Gastrocnemius medialis (tissue), 4 donors: Measurements from ENCODE around the gene XKR7. TPM values are rescaled to one million over a fixed set of nuclear protein-coding genes. Genes with fewer than 3 reads are reported as not detected.

Experiments
- ATAC-seq, 2 donors: fragments of 150-250 bp; one replicate each; pipeline ENCODE4 v1.9.1; 2016
- DNase-seq, 2 donors: peaks; one replicate each; pipeline ENCODE4 v3.0.0-alpha.2; 2019
- H3K27ac ChIP-seq, 4 donors: fragments of 200-600 bp; sonication (generic); 1 replicate in 1 of 4; 2 replicates in 3 of 4; pipeline ENCODE4 v1.5.1; 2016 to 2018; ENCODE audit warnings: mild to moderate bottlenecking in 2 of 4, moderate library complexity in 1 of 4
- H3K27me3 ChIP-seq, 3 donors: fragments of 200-600 bp; sonication (generic) in 2 of 3; 1 replicate in 1 of 3; 2 replicates in 2 of 3; pipeline versions ENCODE4 v1.5.1 to v1.6.0; 2016 to 2019; ENCODE audit warnings: mild to moderate bottlenecking in 1 of 3, moderate library complexity in 1 of 3
- H3K36me3 ChIP-seq, 2 donors: fragments of 200-600 bp; sonication (generic) in 1 of 2; one replicate each; pipeline ENCODE4 v1.5.1; 2017 to 2018
- H3K4me1 ChIP-seq, 2 donors: fragments of 200-600 bp; sonication (generic) in 1 of 2; one replicate each; pipeline ENCODE4 v1.5.1; 2016 to 2017; ENCODE audit warnings: mild to moderate bottlenecking in 2 of 2
- H3K4me3 ChIP-seq, 4 donors: fragments of 200-600 bp; sonication (generic) in 3 of 4; 1 replicate in 1 of 4; 2 replicates in 3 of 4; pipeline ENCODE4 v1.5.1; 2016 to 2019; ENCODE audit warnings: mild to moderate bottlenecking in 2 of 4
- H3K9me3 ChIP-seq, 3 donors: fragments of 200-600 bp; sonication (generic) in 2 of 3; 1 replicate in 1 of 3; 2 replicates in 2 of 3; pipeline ENCODE4 v1.5.1; 2016 to 2019
- CTCF ChIP-seq, 5 experiments: fragments of 450-650 bp in 3 of 5; fragments of 200-600 bp in 2 of 5; sonication (generic) in 2 of 5; IDR thresholded peaks in 4 of 5; conservative IDR thresholded peaks in 1 of 5; 1 replicate in 4 of 5; 2 replicates in 1 of 5; pipeline ENCODE4 v1.5.1; 2016 to 2019; ENCODE audit warnings: antibody characterized with exemption in 5 of 5, mild to moderate bottlenecking in 3 of 5, moderate library complexity in 3 of 5
- POLR2A ChIP-seq, 2 donors: fragments of 450-650 bp; IDR thresholded peaks; one replicate each; pipeline ENCODE4 v1.6.1; 2017; ENCODE audit warnings: antibody characterized with exemption in 2 of 2, mild to moderate bottlenecking in 2 of 2, moderate library complexity in 2 of 2
- in situ Hi-C, 4 donors: fragments of 200-750 bp; cut with MboI; loops; one replicate each; pipeline versions ENCODE4 v1.15.0 to v1.8.0; 2017; ENCODE audit warnings: low sequenced_read_pairs in 4 of 4
- intact Hi-C: fragments of 100-400 bp; cut with DNase I; formaldehyde crosslinking; loops from one replicate; pipeline ENCODE4 v1.15.1; 2023; ENCODE audit warnings: low total_unique reads
- total RNA-seq, 4 donors: library from RNA; depleted of rRNA; stranded (reverse); fragments of >200 nt; gene quantifications; one replicate each; pipeline versions ENCODE4 v1.1.0 to v1.2.3, GENCODE V29; 2016

The XKR7 gene
- total RNA-seq, 4 donors from 2014 or later = not detected

- ATAC-seq (no peak), DNase-seq (no peak)
- H3K9me3 ChIP-seq = no peaks in the 10 kb centered on the region
- no peak overlapping the region for H3K4me3 ChIP-seq
- H3K36me3 ChIP-seq = no peaks in the 10 kb centered on the region
- peaks cover 12 to 18% (median 16%) of the 10 kb centered on the region in 3 donors for H3K27me3 ChIP-seq
- in situ Hi-C loops = loop anchor here in 2 of 4 donors (10.0 kb wide), 2 partner anchors 181 to 211 kb away; no protein-coding TSS in a partner anchor
- TF ChIP-seq CTCF (IDR thresholded peaks at IDR 0.05 in 4 of 5, conservative IDR thresholded peaks at IDR 0.05 in 1 of 5) (no peak), POLR2A (IDR thresholded peaks at IDR 0.05) (no peak)
- no peak overlapping the region for H3K27ac ChIP-seq
- peaks cover 0 to 3% of the 10 kb centered on the region in 2 donors for H3K4me1 ChIP-seq
- intact Hi-C loops = no loop called here
Measured at GRCh38 chr20:32035426-32035779, 67.5 kb downstream of the XKR7 start.

GRCh38 chr20:32036252-32036651, 68.3 kb downstream of the XKR7 start:
- H3K4me1 ChIP-seq = peaks cover 0 to 2% of the 10 kb centered on the region in 2 donors
- ATAC-seq = no peak
- H3K27me3 ChIP-seq = peaks cover 12 to 18% (median 16%) of the 10 kb centered on the region in 3 donors
- no peaks in the 10 kb centered on the region for H3K9me3 ChIP-seq
- TF ChIP-seq CTCF (IDR thresholded peaks at IDR 0.05 in 4 of 5, conservative IDR thresholded peaks at IDR 0.05 in 1 of 5) (no peak), POLR2A (IDR thresholded peaks at IDR 0.05) (no peak)
- no peak for DNase-seq
- in situ Hi-C loops = loop anchor here in 2 of 4 donors (10.0 kb wide), 2 partner anchors 181 to 211 kb away; no protein-coding TSS in a partner anchor
- intact Hi-C loops = no loop called here
- H3K36me3 ChIP-seq = no peaks in the 10 kb centered on the region
- H3K27ac ChIP-seq = no peak overlapping the region
- no peak overlapping the region for H3K4me3 ChIP-seq

- in situ Hi-C loops (loop anchor here in 2 of 4 donors (10.0 kb wide), 2 partner anchors 182 to 212 kb away; no protein-coding TSS in a partner anchor), intact Hi-C loops (no loop called here)
- TF ChIP-seq CTCF (IDR thresholded peaks at IDR 0.05 in 4 of 5, conservative IDR thresholded peaks at IDR 0.05 in 1 of 5) (no peak), POLR2A (IDR thresholded peaks at IDR 0.05) (no peak)
- ATAC-seq (no peak), DNase-seq (no peak)
- no peaks in the 10 kb centered on the region for H3K9me3 ChIP-seq
- no peak overlapping the region for H3K27ac ChIP-seq
- H3K4me3 ChIP-seq = no peak overlapping the region
- peaks cover 12 to 18% (median 16%) of the 10 kb centered on the region in 3 donors for H3K27me3 ChIP-seq
- H3K4me1 ChIP-seq = no peaks in the 10 kb centered on the region
- no peaks in the 10 kb centered on the region for H3K36me3 ChIP-seq
Measured at GRCh38 chr20:32036716-32037485, 69.0 kb downstream of the XKR7 start.

DNA sequence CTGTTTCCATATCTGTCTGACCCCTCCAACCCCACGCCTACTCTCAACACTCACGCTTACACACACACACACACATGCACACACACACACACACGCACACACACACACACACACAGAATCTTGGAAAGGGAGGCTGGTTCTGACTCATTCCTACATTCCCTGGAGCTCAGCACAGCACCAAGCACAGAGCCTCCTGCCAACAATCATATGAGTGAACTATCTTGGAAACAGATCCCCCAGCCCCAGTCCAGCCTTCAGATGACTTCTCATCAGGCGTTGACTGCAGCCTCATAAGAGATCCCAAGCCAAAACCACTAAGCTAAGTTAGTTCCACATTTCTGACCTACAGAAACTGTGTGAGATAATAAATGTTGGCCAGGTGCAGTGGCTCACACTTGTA, 70.0 kb downstream of the XKR7 start:
- intact Hi-C loops = no loop called here

More for the DNA sequence above, 70.0 kb downstream of the XKR7 start:
- H3K4me3 ChIP-seq = no peak overlapping the region
- H3K4me1 ChIP-seq = no peaks in the 10 kb centered on the region
- TF ChIP-seq CTCF (IDR thresholded peaks at IDR 0.05 in 4 of 5, conservative IDR thresholded peaks at IDR 0.05 in 1 of 5) (no peak), POLR2A (IDR thresholded peaks at IDR 0.05) (no peak)
- no peaks in the 10 kb centered on the region for H3K36me3 ChIP-seq
- H3K27ac ChIP-seq = no peak overlapping the region
- DNase-seq (no peak), ATAC-seq (no peak)
- H3K27me3 ChIP-seq = peaks cover 7 to 17% (median 16%) of the 10 kb centered on the region in 3 donors
- in situ Hi-C loops = loop anchor here in 2 of 4 donors (10.0 kb wide), 2 partner anchors 183 to 213 kb away; no protein-coding TSS in a partner anchor
- no peaks in the 10 kb centered on the region for H3K9me3 ChIP-seq
